ENCODE measurements around the gene CST8. TPM values are rescaled to one million over a fixed set of nuclear protein-coding genes. Genes with fewer than 3 reads are reported as not detected.

CST8 gene
- total RNA-seq, 1 experiment from 2014 or later: not detected

GRCh38 chr20:23513164-23513563 lies 22.2 kb downstream of the CST8 start:
- H3K4me3 ChIP-seq (ENCODE audit: low read depth in 2 of 2, low read length in 2 of 2): no peak overlapping the region
- DNase-seq (ENCODE audit: low read depth, low spot score) (no peak), ATAC-seq (no peak)
- no peak for TF ChIP-seq REST (IDR thresholded peaks at IDR 0.05; ENCODE audit: insufficient read depth in 1 of 2, low read depth in 2 of 2, low read length in 1 of 2)
- no peak for TF ChIP-seq CTCF (IDR thresholded peaks at IDR 0.05)
- TF ChIP-seq TCF7L2 (IDR thresholded peaks at IDR 0.05; ENCODE audit: low read depth, low read length): no peak
- TF ChIP-seq POLR2AphosphoS5 (IDR thresholded peaks at IDR 0.05; ENCODE audit: low read depth, low read length): no peak
- TF ChIP-seq SIN3A (IDR thresholded peaks at IDR 0.05; ENCODE audit: borderline replicate concordance, insufficient read depth, low read depth, low read length): no peak
- H3K4me1 ChIP-seq (ENCODE audit: control insufficient read depth, insufficient read depth, low read length): no peaks in the 10 kb centered on the region
- CTCF ChIA-PET: no interaction called here
- no peak overlapping the region for H3K27ac ChIP-seq (ENCODE audit: low read length)
- H3K36me3 ChIP-seq (ENCODE audit: control insufficient read depth, insufficient read depth, low read length): no peaks in the 10 kb centered on the region
- POLR2A ChIA-PET: no interaction called here
- in situ Hi-C loops (cut with HindIII; ENCODE audit: low pct_unique_long_range_greater_than_20kb, low sequenced_read_pairs) (no loop called here), intact Hi-C loops (cut with micrococcal nuclease; ENCODE audit: unreplicated experiment) (no loop called here)
- no TSS peak for BruUV-seq (replicated peaks)
- no peaks in the 10 kb centered on the region for H3K27me3 ChIP-seq (ENCODE audit: control insufficient read depth, insufficient read depth, low read length)
- no peaks in the 10 kb centered on the region for H3K9me3 ChIP-seq (ENCODE audit: control insufficient read depth, insufficient read depth, low read depth, low read length)

- ChIA-PET POLR2A (no interaction called here), CTCF (no interaction called here)
- no peaks in the 10 kb centered on the region for H3K36me3 ChIP-seq (ENCODE audit: control insufficient read depth, insufficient read depth, low read length)
- intact Hi-C loops (cut with micrococcal nuclease; ENCODE audit: unreplicated experiment): no loop called here
- H3K9me3 ChIP-seq (ENCODE audit: control insufficient read depth, insufficient read depth, low read depth, low read length): no peaks in the 10 kb centered on the region
- no peak overlapping the region for H3K4me3 ChIP-seq (ENCODE audit: low read depth in 2 of 2, low read length in 2 of 2)
- TF ChIP-seq CTCF (IDR thresholded peaks at IDR 0.05) (no peak), TCF7L2 (IDR thresholded peaks at IDR 0.05; ENCODE audit: low read depth, low read length) (no peak), REST (IDR thresholded peaks at IDR 0.05; ENCODE audit: insufficient read depth in 1 of 2, low read depth in 2 of 2, low read length in 1 of 2) (no peak), SIN3A (IDR thresholded peaks at IDR 0.05; ENCODE audit: borderline replicate concordance, insufficient read depth, low read depth, low read length) (no peak), POLR2AphosphoS5 (IDR thresholded peaks at IDR 0.05; ENCODE audit: low read depth, low read length) (no peak)
- H3K27me3 ChIP-seq (ENCODE audit: control insufficient read depth, insufficient read depth, low read length): no peaks in the 10 kb centered on the region
- no peaks in the 10 kb centered on the region for H3K4me1 ChIP-seq (ENCODE audit: control insufficient read depth, insufficient read depth, low read length)
- BruUV-seq (replicated peaks): no TSS peak
- in situ Hi-C loops (cut with HindIII; ENCODE audit: low pct_unique_long_range_greater_than_20kb, low sequenced_read_pairs): no loop called here
- no peak overlapping the region for H3K27ac ChIP-seq (ENCODE audit: low read length)
- DNase-seq (ENCODE audit: low read depth, low spot score) (no peak), ATAC-seq (no peak)
Measured at GRCh38 chr20:23514848-23515247, 23.9 kb downstream of the CST8 start.

Data from Panc1 (cell line).